Loucy (cell line): ENCODE measurements around the gene EPB41L2.

Experiments used
- CTCF ChIP-seq: fragments of 200-600 bp; sonication (generic); conservative IDR thresholded peaks from 2 replicates; pipeline ENCODE4 v1.5.1; 2014; ENCODE audit warnings: mild to moderate bottlenecking, antibody characterized with exemption, low read length
- EZH2phosphoT487 ChIP-seq: fragments of 200-600 bp; IDR thresholded peaks from 2 replicates; pipeline ENCODE4 v1.6.1; 2018; ENCODE audit warnings: antibody characterized with exemption, mild to moderate bottlenecking, moderate library complexity, borderline replicate concordance

GRCh38 chr6:130839379-130839778 is 223.7 kb downstream of the EPB41L2 start:
- TF ChIP-seq CTCF (no peak), EZH2phosphoT487 (no peak)
